HUES6 (cell line): ENCODE data around the gene NOX3.

Source experiments
- H3K27ac ChIP-seq: 2 replicates; pipeline ENCODE4 v1.7.0; 2013; ENCODE audit warnings: low read depth, mild to moderate bottlenecking, low read length, inconsistent platforms
- H3K27me3 ChIP-seq: 2 replicates; pipeline ENCODE4 v1.6.1; 2013; ENCODE audit warnings: low read length; ENCODE audit not compliant: control insufficient read depth, insufficient read depth
- H3K36me3 ChIP-seq: 2 replicates; pipeline ENCODE4 v1.6.1; 2013; ENCODE audit warnings: low read length; ENCODE audit not compliant: control insufficient read depth, insufficient read depth
- H3K4me1 ChIP-seq: 2 replicates; pipeline ENCODE4 v1.6.1; 2013; ENCODE audit warnings: low read length; ENCODE audit not compliant: control insufficient read depth, insufficient read depth
- H3K4me3 ChIP-seq: 2 replicates; pipeline ENCODE4 v1.5.1; 2013; ENCODE audit warnings: low read depth, low read length
- H3K9ac ChIP-seq: one replicate; pipeline ENCODE4 v1.6.1; 2013; ENCODE audit warnings: mild to moderate bottlenecking, low read length
- H3K9me3 ChIP-seq: 2 replicates; pipeline ENCODE4 v1.6.1; 2013; ENCODE audit warnings: low read depth, low read length; ENCODE audit not compliant: control insufficient read depth, insufficient read depth

The NOX3 gene

DNA sequence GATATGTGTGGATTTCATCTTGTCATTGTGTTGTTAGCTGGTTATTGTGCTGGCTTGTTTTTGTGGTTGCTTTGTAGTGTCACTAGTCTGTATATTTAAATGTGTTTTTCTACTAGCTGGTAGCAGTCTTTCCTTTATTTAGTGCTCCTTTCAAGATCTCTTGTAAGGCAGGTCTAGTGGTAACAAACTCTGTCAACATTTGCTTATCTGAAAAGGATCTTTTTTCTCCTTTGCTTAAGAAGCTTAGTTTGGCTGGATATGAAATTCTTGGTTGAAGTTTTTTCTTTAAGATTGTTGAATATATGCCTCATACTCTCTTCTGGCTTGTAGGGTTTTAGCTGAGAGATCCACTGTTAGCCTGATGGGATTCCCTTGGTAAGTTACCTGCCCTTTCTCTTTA lies 108.7 kb downstream of the NOX3 start:
- Histone ChIP-seq H3K36me3 (no peaks in the 10 kb centered on the region), H3K4me3 (no peak overlapping the region), H3K27me3 (no peaks in the 10 kb centered on the region), H3K9ac (no peak overlapping the region), H3K27ac (no peak overlapping the region), H3K4me1 (no peaks in the 10 kb centered on the region), H3K9me3 (peaks cover 5% of the 10 kb centered on the region; the same call in 1 of the 2 replicates)
